GM19372 (cell line): Measurements from ENCODE around the gene AQP6.

Experiments used
- ATAC-seq: cut with Tn5 transposase; IDR thresholded peaks from one replicate; pipeline ENCODE4 v1.9.1; 2021; ENCODE audit warnings: mild to moderate bottlenecking, low read depth, moderate library complexity; ENCODE audit not compliant: unreplicated experiment

The AQP6 gene

DNA sequence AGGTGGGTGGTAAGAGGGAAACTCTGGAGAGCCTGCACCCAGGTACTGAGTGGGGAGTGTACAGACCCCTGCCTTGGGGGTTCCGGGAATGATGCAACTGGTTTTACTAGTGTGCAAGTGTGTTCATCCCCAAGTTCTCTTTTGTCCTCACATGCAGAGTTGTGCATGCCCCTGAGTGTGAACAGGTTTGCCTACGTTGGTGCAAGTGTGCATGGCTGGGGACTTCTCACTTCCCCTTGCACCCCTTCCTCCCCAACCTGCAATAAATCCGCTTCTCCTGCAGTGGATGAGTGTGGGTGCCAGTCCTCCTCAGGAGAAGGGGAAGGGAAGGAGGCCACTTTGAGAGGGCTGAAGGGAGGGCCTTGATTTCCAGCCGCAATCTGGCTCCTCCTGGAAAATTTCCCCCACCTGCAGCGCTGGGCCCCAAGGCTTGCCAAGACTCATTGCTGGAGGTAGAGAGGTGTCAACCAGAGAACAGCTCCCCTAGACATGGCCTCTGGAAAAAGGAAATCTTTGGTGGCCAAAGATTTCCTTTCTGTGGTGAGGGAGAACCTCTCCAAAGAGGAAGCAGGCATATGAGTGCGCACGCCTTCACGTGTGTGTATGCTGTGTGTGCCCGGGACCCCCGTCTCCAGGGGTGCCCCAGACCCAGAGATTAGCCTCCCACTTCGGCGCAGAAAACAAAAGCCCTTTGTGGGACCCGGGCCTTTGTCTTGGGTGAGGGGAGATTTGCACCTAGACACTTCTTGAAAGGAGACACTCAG, 16.7 kb upstream of the AQP6 start:
- ATAC-seq, result no peak

DNA sequence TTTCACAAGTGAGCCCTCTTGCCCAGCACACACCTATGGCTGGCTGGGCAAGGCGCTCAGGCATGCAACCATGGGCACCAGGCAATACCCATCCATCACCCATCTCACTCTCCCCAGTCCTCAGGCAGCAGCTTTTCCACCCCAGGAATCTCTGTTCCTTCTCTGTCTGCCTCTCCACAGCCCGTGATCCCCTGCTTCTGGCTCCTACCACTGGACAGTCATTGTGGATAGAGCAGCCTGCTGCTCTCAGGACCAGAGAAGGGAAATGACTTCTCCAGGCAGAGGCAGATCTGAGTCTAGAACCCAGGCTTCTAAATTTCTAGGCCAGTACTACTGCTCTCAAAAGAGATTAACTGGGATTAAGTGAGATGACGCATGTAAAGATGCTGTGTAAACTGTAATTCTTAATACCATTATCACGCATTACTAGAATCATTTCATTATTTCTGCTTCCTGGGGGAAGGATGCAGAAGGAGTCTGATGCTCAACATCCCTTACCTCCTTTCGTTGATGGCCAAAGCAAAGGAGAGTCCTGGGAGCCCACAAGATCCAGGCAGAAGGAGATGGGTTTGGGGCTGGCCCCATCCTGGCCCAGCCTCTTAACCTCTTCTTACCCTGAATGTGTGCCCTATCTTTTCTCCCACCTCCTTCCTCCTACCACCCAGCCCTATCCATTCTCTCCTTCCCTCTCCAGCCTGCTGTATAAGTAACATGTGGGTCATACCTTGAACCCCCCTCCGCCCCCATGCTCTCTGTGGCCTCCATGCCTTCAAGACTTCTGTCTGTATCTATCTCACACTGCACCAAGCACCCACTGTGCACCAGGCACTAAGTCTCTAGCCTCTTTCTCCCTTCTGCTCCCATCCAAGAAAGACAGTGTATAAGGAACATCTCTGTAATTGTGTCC, 15.8 kb upstream of the AQP6 start:
- ATAC-seq, result no peak

DNA sequence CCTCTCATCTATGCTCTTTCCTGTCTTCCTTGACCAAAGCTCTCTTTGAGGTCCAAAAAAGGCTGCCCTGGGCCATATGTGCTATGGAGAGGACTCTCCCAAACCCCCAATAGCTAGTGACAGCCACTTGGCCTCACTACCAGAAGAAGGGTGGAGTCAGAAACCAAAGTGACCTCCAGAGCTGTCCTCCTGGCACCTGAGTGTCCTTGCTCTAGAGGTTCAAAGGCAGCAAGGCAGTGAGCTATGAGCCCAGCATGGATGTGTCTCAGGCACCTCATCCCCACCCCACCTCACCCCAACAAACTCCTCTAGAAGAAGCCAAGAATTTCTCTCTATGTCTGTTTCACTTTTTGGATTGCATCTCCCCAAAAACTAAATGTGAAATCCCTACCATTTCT, 15.2 kb upstream of the AQP6 start:
- ATAC-seq, result no peak

GRCh38 chr12:49959685-49960473, 12.9 kb upstream of the AQP6 start:
- no peak for ATAC-seq

DNA sequence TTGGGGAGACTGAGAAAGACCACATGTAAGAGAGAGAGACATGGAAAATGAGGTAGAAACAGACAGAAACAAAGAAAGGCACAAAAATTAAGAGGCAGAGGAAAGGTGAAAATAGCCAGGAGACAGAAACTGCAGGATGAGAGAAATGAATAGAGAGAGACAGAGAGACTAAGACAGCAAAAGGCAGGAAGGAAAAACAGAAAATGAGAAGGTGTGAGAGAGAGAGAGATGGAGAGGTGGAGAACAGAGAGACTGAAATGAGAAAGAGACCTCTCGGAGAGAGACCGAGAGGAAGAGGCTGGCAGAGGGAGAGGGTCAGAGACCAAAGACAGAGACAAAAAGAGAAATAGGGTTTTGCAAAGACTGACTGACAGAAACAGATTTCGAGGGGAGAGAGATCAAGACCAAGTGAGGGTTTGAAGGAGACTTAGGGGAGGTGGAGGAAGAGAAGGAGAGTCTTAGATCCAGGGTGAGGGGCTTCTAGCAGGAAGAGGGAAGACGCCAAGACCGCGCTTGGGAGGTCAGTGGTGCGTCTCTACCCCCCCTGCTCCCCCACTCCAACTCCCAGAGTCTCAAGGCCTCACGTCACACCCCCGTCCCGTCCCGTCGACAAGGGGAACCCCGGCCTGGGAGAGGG, 12.2 kb upstream of the AQP6 start:
- no peak for ATAC-seq

GRCh38 chr12:49961111-49961922, 11.4 kb upstream of the AQP6 start, which contains the start of gene AQP5:
TSS of gene AQP5 (plus strand) at chr12:49961872. CDS start at chr12:49962018, 146 bp downstream.
- ATAC-seq, result no peak

DNA sequence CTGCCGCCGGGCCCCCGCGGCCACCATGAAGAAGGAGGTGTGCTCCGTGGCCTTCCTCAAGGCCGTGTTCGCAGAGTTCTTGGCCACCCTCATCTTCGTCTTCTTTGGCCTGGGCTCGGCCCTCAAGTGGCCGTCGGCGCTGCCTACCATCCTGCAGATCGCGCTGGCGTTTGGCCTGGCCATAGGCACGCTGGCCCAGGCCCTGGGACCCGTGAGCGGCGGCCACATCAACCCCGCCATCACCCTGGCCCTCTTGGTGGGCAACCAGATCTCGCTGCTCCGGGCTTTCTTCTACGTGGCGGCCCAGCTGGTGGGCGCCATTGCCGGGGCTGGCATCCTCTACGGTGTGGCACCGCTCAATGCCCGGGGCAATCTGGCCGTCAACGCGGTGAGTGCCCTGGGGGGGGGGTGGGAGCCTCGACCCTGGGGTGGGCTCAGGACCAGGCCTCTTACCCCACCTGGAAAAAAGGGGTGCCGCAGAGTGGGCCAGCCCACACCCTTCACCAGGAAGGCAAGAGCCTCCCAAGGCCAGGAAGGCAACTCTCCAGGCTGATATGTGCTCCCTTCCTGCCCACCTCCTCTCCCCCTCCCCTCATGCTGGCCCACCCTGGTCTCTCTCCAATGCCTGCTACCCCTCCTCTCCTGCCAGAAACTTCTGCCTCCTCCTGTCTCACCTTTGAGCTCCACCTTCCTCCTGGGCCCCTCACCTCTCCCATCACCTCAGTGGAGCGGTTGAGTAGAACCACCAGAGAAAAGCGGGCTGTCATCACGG, 10.6 kb upstream of the AQP6 start:
- no peak for ATAC-seq

DNA sequence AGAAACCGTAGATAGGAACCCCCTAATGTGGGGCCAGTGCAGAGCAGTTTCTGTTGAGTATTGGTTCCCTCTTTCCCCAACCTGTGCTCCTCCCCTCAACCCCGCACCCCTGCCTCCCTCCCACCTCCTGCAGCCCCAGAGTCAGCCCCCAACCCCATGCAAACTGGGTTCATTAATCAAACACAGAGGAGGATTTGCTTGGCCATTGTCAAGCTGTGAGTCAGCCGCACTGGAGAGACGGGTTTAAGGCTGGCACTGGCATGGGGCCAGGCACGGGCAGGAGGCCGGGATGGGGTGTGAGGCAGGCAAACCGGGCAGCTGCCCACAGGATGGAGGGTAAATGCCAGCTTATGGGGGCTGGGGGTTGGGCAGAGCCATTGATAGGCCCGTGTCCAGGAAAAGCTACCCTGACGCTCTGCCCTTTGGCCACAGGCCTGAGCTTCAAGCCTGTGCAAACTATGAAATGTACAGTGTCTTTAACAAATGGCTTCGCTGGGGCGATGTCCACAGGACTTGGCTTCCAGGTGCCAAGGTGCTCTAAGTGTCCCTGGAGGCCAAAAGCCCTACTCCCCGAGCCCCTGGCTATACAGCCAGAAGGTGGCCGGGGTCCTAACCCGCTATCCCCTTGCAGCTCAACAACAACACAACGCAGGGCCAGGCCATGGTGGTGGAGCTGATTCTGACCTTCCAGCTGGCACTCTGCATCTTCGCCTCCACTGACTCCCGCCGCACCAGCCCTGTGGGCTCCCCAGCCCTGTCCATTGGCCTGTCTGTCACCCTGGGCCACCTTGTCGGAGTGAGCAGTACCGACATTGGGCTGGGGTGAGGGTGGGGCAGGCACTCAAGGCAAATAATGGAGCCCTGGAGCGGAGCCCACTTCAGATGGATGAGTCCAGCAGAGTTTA, 9.6 kb upstream of the AQP6 start:
- ATAC-seq, result no peak

- ATAC-seq, result no peak
Measured at GRCh38 chr12:49963976-49964815, 8.6 kb upstream of the AQP6 start.

GRCh38 chr12:49964849-49965624, 7.7 kb upstream of the AQP6 start:
- no peak for ATAC-seq

- no peak for ATAC-seq
Measured at GRCh38 chr12:49965836-49966235, 6.9 kb upstream of the AQP6 start.

DNA sequence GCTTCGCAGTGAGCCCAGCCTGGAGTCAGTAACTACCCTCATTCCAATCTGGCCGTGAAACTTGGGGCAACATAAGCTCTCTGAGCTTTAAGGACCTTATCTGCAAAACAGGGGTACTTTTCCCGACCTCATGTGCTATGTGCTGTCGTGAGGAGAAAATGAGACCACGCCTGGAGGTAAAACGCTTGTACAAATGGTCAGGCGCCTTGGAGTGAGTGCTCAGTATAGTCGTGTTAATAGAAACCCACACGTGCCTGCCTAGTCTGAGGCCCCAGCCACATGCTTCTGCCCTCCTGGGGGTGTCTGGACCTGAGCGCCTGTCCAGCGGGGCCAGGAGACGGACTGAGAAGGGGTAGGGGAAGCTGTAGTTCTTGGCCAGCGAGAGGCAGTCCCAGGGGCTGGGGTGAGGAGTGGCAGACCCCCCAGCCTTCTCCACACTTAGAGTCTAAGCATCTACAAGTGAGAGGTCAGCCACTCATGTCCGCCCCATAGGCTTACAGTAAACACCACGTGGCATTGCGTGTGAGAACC, 6.2 kb upstream of the AQP6 start:
- no peak for ATAC-seq

GRCh38 chr12:49967042-49967776, 5.5 kb upstream of the AQP6 start:
- ATAC-seq, result peak; percentile 63

DNA sequence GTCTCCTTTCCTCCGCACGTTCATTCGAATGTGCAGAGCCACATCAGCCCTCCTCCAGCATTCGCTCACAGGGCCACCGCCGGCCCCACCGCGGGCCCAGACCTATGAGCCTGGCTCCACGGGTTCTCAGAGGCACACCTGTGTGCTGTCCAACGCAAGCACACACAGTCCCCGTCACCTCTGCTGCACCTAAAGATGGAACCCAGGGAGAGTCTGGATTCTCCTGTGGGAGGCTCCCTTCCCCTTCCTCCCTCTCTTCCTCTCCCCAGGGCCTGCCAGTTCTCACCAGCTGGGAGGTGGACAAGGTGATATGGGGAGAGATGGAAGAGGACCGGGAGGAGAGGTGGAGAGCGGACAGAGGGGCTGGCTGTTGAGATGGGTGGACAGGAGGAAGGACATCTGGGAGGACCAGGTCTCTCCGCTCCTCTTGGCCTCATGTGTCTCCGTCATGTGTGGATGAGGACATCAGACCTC, 4.9 kb upstream of the AQP6 start:
- no peak for ATAC-seq

- no peak for ATAC-seq
Measured at GRCh38 chr12:49968471-49968870, 4.3 kb upstream of the AQP6 start.
